Sigmoid colon (tissue), 7 donors: ENCODE data around the gene MAD1L1. TPM values are rescaled to one million over a fixed set of nuclear protein-coding genes. Genes with fewer than 3 reads are reported as not detected.

Experiments used
- DNase-seq: peaks from one replicate; pipeline ENCODE4 v3.0.0-alpha.2; 2019
- H3K27ac ChIP-seq, 4 donors: fragments of 200-600 bp; sonication (generic); one replicate each; pipeline ENCODE4 v1.5.1; 2016 to 2019; ENCODE audit warnings: mild to moderate bottlenecking in 1 of 4
- H3K27me3 ChIP-seq, 3 donors: fragments of 200-600 bp; sonication (generic); one replicate each; pipeline ENCODE4 v1.5.1; 2019; ENCODE audit warnings: mild to moderate bottlenecking in 1 of 3
- H3K36me3 ChIP-seq, 4 donors: fragments of 200-600 bp; sonication (generic); one replicate each; pipeline ENCODE4 v1.5.1; 2016 to 2019
- H3K4me1 ChIP-seq, 4 donors: fragments of 200-600 bp; sonication (generic); one replicate each; pipeline ENCODE4 v1.5.1; 2017 to 2019
- H3K4me3 ChIP-seq, 4 donors: fragments of 200-600 bp; sonication (generic); one replicate each; pipeline ENCODE4 v1.5.1; 2017 to 2019; ENCODE audit warnings: mild to moderate bottlenecking in 2 of 4, moderate library complexity in 1 of 4
- H3K9me3 ChIP-seq, 4 donors: fragments of 200-600 bp in 3 of 4; sonication (generic) in 3 of 4; one replicate each; pipeline versions ENCODE4 v1.5.1 to v1.6.1; 2013 to 2019
- CTCF ChIP-seq, 4 experiments: fragments of 450-650 bp in 3 of 4; fragments of 200-600 bp in 1 of 4; IDR thresholded peaks; one replicate each; pipeline ENCODE4 v1.5.1; 2016 to 2019; ENCODE audit warnings: antibody characterized with exemption in 4 of 4, mild to moderate bottlenecking in 3 of 4, moderate library complexity in 2 of 4
- EP300 ChIP-seq, 4 donors: sonication (generic); formaldehyde crosslinking; IDR thresholded peaks; one replicate each; pipeline ENCODE4 v1.6.1; 2017; ENCODE audit warnings: antibody characterized with exemption in 4 of 4
- POLR2A ChIP-seq, 2 donors: fragments of 450-650 bp; IDR thresholded peaks; one replicate each; pipeline ENCODE4 v1.6.1; 2016; ENCODE audit warnings: antibody characterized with exemption in 2 of 2, mild to moderate bottlenecking in 2 of 2, moderate library complexity in 2 of 2
- POLR2AphosphoS5 ChIP-seq, 4 donors: sonication (generic); formaldehyde crosslinking; IDR thresholded peaks; one replicate each; pipeline ENCODE4 v1.6.1; 2017; ENCODE audit warnings: antibody characterized with exemption in 4 of 4
- WGBS, 2 donors: extraction: QIAGEN DNeasy Blood & Tissue Kit; methylation state at CpG; one replicate each; pipeline ENCODE4 v1.1.7; 2013; 5-methylcytosine and 5-hydroxymethylcytosine counted together
- intact Hi-C: fragments of 100-400 bp; cut with DNase I; formaldehyde crosslinking; loops from one replicate; pipeline ENCODE4 v1.15.1; 2023
- polyA plus RNA-seq, 3 donors: library from polyadenylated mRNA; stranded (reverse); fragments of 200-250 nt; gene quantifications; one replicate each; pipeline ENCODE4 v1.2.3, GENCODE V29; 2013
- total RNA-seq, 4 donors: library from RNA; depleted of rRNA; stranded (reverse); fragments of >200 nt; gene quantifications; one replicate each; pipeline ENCODE4 v1.1.0, GENCODE V29; 2016
- donor health status: healthy with polysubstance abuse.
- donor health status: Bipolar disorder and iron deficiency.
- donor health status: healthy.

Gene MAD1L1
- total and polyA plus RNA-seq, 7 donors = 10.2 to 38.4 (median 20.6) TPM

GRCh38 chr7:1884583-1885350, 348.0 kb downstream of the MAD1L1 start:
- H3K36me3 ChIP-seq = peaks cover 0 to 14% (median 3%) of the 10 kb centered on the region in 4 donors
- H3K4me3 ChIP-seq = no peak overlapping the region
- DNase-seq = no peak
- TF ChIP-seq POLR2A (IDR thresholded peaks at IDR 0.05) = no peak
- no peak for TF ChIP-seq EP300 (IDR thresholded peaks at IDR 0.05)
- TF ChIP-seq CTCF (IDR thresholded peaks at IDR 0.05) = no peak
- TF ChIP-seq POLR2AphosphoS5 (IDR thresholded peaks at IDR 0.05) = no peak
- H3K27me3 ChIP-seq = no peaks in the 10 kb centered on the region
- intact Hi-C loops = no loop called here
- no peak overlapping the region for H3K27ac ChIP-seq
- H3K4me1 ChIP-seq = peaks cover 0 to 6% (median 0%) of the 10 kb centered on the region in 4 donors
- no peaks in the 10 kb centered on the region for H3K9me3 ChIP-seq
- WGBS, 2 donors = 92 to 94% methylated on average over 26 of the region's 26 CpGs

GRCh38 chr7:1883834-1884582, 348.7 kb downstream of the MAD1L1 start:
- no peak for DNase-seq
- H3K36me3 ChIP-seq = peaks cover 0 to 14% (median 3%) of the 10 kb centered on the region in 4 donors
- no peak overlapping the region for H3K27ac ChIP-seq
- no peak for TF ChIP-seq POLR2AphosphoS5 (IDR thresholded peaks at IDR 0.05)
- TF ChIP-seq CTCF (IDR thresholded peaks at IDR 0.05) = no peak
- TF ChIP-seq EP300 (IDR thresholded peaks at IDR 0.05) = no peak
- TF ChIP-seq POLR2A (IDR thresholded peaks at IDR 0.05) = no peak
- WGBS, 2 donors = 92% methylated on average over 30 of the region's 30 CpGs
- H3K9me3 ChIP-seq = no peaks in the 10 kb centered on the region
- H3K4me3 ChIP-seq = no peak overlapping the region
- H3K4me1 ChIP-seq = peaks cover 0 to 6% (median 0%) of the 10 kb centered on the region in 4 donors
- no peaks in the 10 kb centered on the region for H3K27me3 ChIP-seq
- intact Hi-C loops = no loop called here

- DNase-seq = no peak
- no peak overlapping the region for H3K27ac ChIP-seq
- H3K4me1 ChIP-seq = peaks cover 0 to 6% (median 0%) of the 10 kb centered on the region in 4 donors
- no peaks in the 10 kb centered on the region for H3K9me3 ChIP-seq
- H3K27me3 ChIP-seq = no peaks in the 10 kb centered on the region
- TF ChIP-seq EP300 (IDR thresholded peaks at IDR 0.05) = no peak
- no peak for TF ChIP-seq POLR2A (IDR thresholded peaks at IDR 0.05)
- no peak for TF ChIP-seq POLR2AphosphoS5 (IDR thresholded peaks at IDR 0.05)
- TF ChIP-seq CTCF (IDR thresholded peaks at IDR 0.05) = no peak
- no peak overlapping the region for H3K4me3 ChIP-seq
- H3K36me3 ChIP-seq = peaks cover 0 to 9% (median 2%) of the 10 kb centered on the region in 4 donors
- 68 to 70% methylated on average over 18 of the region's 18 CpGs for WGBS, 2 donors
- intact Hi-C loops = no loop called here
Observed at GRCh38 chr7:1883031-1883761, 349.5 kb downstream of the MAD1L1 start.

GRCh38 chr7:1882451-1882850, 350.3 kb downstream of the MAD1L1 start:
- Histone ChIP-seq H3K27me3 (no peaks in the 10 kb centered on the region), H3K4me3 (no peak overlapping the region), H3K4me1 (peaks cover 0 to 6% (median 0%) of the 10 kb centered on the region in 4 donors), H3K27ac (no peak overlapping the region), H3K36me3 (peaks cover 0 to 2% (median 0%) of the 10 kb centered on the region in 4 donors), H3K9me3 (peaks cover 0 to 4% (median 0%) of the 10 kb centered on the region in 4 donors)
- WGBS, 2 donors = 85 to 86% methylated on average over 13 of the region's 13 CpGs
- DNase-seq = no peak
- intact Hi-C loops = no loop called here
- TF ChIP-seq CTCF (IDR thresholded peaks at IDR 0.05) (no peak), POLR2A (IDR thresholded peaks at IDR 0.05) (no peak), POLR2AphosphoS5 (IDR thresholded peaks at IDR 0.05) (no peak), EP300 (IDR thresholded peaks at IDR 0.05) (no peak)
